IMR-90 (cell line): ENCODE data around the gene TEX38. TPM values are rescaled to one million over a fixed set of nuclear protein-coding genes. Genes with fewer than 3 reads are reported as not detected.

Source experiments
- ATAC-seq: fragments of 200-7000 bp; cut with Tn5 transposase; 2 replicates; pipeline ENCODE4 v1.9.1; 2020; ENCODE audit warnings: low read depth, mild to moderate bottlenecking, moderate library complexity
- BruUV-seq: library from RNA; stranded (reverse); fragments of 400-500 nt; replicated peaks from 2 replicates; lab custom pipeline; 2021; lab: Mats Ljungman, UMichigan
- CTCF ChIA-PET: fragments of 300-600 bp; formaldehyde crosslinking; extraction: SDS; loops from one replicate; lab custom pipeline; 2021; ENCODE audit warnings: antibody characterized with exemption; lab: Yijun Ruan, JAX
- POLR2A ChIA-PET: fragments of 300-600 bp; sonication (Branson Sonifier 250); formaldehyde crosslinking; loops from one replicate; lab custom pipeline; 2022; ENCODE audit warnings: antibody characterized with exemption; ENCODE audit not compliant: unreplicated experiment; lab: Charles Lee
- DNase-seq: peaks from one replicate; pipeline ENCODE4 v3.0.0; 2013
- H2AFZ ChIP-seq: replicated peaks from 2 replicates; pipeline ENCODE3; 2013; ENCODE audit warnings: low read length, mild to moderate bottlenecking; ENCODE audit not compliant: poor library complexity
- H2AK5ac ChIP-seq: 2 replicates; pipeline ENCODE4 v1.6.1; 2013; ENCODE audit warnings: low read depth, low read length, inconsistent platforms
- H2AK9ac ChIP-seq: replicated peaks from 2 replicates; pipeline ENCODE3; 2013; ENCODE audit warnings: mild to moderate bottlenecking, low read depth, low read length, moderate library complexity; ENCODE audit not compliant: poor library complexity
- H2BK120ac ChIP-seq: 2 replicates; pipeline ENCODE4 v1.6.1; 2013; ENCODE audit warnings: low read depth, low read length, inconsistent platforms
- H2BK15ac ChIP-seq: 3 replicates; pipeline ENCODE4 v1.6.1; 2013; ENCODE audit warnings: low read depth, low read length, inconsistent platforms
- H2BK20ac ChIP-seq: 2 replicates; pipeline ENCODE4 v1.6.1; 2013; ENCODE audit warnings: low read depth, mild to moderate bottlenecking, inconsistent platforms, low read length, moderate library complexity
- H2BK5ac ChIP-seq: 2 replicates; pipeline ENCODE4 v1.6.1; 2013; ENCODE audit warnings: mild to moderate bottlenecking, low read depth, low read length, inconsistent platforms; ENCODE audit not compliant: poor library complexity, severe bottlenecking
- H3K14ac ChIP-seq: replicated peaks from 2 replicates; pipeline ENCODE4 v1.6.1; 2013; ENCODE audit warnings: low read depth, low read length, inconsistent platforms
- H3K18ac ChIP-seq: 2 replicates; pipeline ENCODE4 v1.6.1; 2013; ENCODE audit warnings: low read depth, low read length, control low read depth
- H3K23ac ChIP-seq: 2 replicates; pipeline ENCODE4 v1.6.1; 2013; ENCODE audit warnings: low read depth, low read length, inconsistent platforms
- H3K27ac ChIP-seq: 2 replicates; pipeline ENCODE4 v1.5.1; 2013; ENCODE audit warnings: mild to moderate bottlenecking, control low read depth, low read length; ENCODE audit not compliant: insufficient read depth
- H3K27me3 ChIP-seq: 2 replicates; pipeline ENCODE4 v1.6.1; 2013; ENCODE audit warnings: low read length; ENCODE audit not compliant: control insufficient read depth, insufficient read depth
- H3K36me3 ChIP-seq: 2 replicates; pipeline ENCODE4 v1.6.1; 2013; ENCODE audit warnings: low read length, mixed read lengths; ENCODE audit not compliant: control insufficient read depth, insufficient read depth
- H3K4ac ChIP-seq: 2 replicates; pipeline ENCODE4 v1.6.1; 2013; ENCODE audit warnings: low read depth, low read length, inconsistent platforms
- H3K4me1 ChIP-seq: 2 replicates; pipeline ENCODE4 v1.6.1; 2013; ENCODE audit warnings: low read length, mixed read lengths; ENCODE audit not compliant: control insufficient read depth, insufficient read depth
- H3K4me2 ChIP-seq: 2 replicates; pipeline ENCODE4 v1.6.1; 2013; ENCODE audit warnings: low read depth, mild to moderate bottlenecking, control low read depth, low read length, moderate library complexity
- H3K4me3 ChIP-seq: 2 replicates; pipeline ENCODE4 v1.5.1; 2013; ENCODE audit warnings: low read depth, mild to moderate bottlenecking, control low read depth, low read length, moderate library complexity; ENCODE audit not compliant: insufficient read depth
- H3K56ac ChIP-seq: 2 replicates; pipeline ENCODE4 v1.6.1; 2013; ENCODE audit warnings: low read length, inconsistent platforms; ENCODE audit not compliant: insufficient read depth; ENCODE audit errors: extremely low read depth
- H3K79me1 ChIP-seq, 2 experiments: 2 replicates each; pipeline ENCODE4 v1.6.1; 2013; ENCODE audit warnings: low read length in 2 of 2, inconsistent platforms in 1 of 2, low read depth in 1 of 2
- H3K9ac ChIP-seq: 2 replicates; pipeline ENCODE4 v1.6.1; 2013; ENCODE audit warnings: low read depth, low read length, control low read depth
- H3K9me1 ChIP-seq: 2 replicates; pipeline ENCODE4 v1.6.1; 2013; ENCODE audit warnings: low read length, inconsistent platforms; ENCODE audit not compliant: insufficient read depth
- H3K9me3 ChIP-seq: 2 replicates; pipeline ENCODE4 v1.6.1; 2013; ENCODE audit warnings: low read length; ENCODE audit not compliant: control insufficient read depth, insufficient read depth
- H4K20me1 ChIP-seq: 2 replicates; pipeline ENCODE4 v1.6.1; 2013; ENCODE audit warnings: low read length, inconsistent platforms; ENCODE audit not compliant: insufficient read depth
- H4K5ac ChIP-seq: 2 replicates; pipeline ENCODE4 v1.6.1; 2013; ENCODE audit warnings: mild to moderate bottlenecking, low read depth, low read length, control low read depth
- H4K8ac ChIP-seq, 2 experiments: 2 replicates each; pipeline ENCODE4 v1.6.1; 2013; ENCODE audit warnings: low read depth in 2 of 2, low read length in 2 of 2, control low read depth in 1 of 2, inconsistent platforms in 1 of 2
- H4K91ac ChIP-seq: 2 replicates; pipeline ENCODE4 v1.6.1; 2013; ENCODE audit warnings: low read depth, low read length, inconsistent platforms; ENCODE audit not compliant: insufficient read depth
- MXI1 ChIP-seq: IDR thresholded peaks from 2 replicates; pipeline ENCODE4 v1.6.1; 2012; ENCODE audit warnings: low read depth, mild to moderate bottlenecking, low read length, moderate library complexity, borderline replicate concordance
- dilution Hi-C: fragments of 300-500 bp; cut with HindIII; formaldehyde crosslinking; loops from one replicate; pipeline ENCODE4 v1.14.3; 2018; ENCODE audit warnings: low sequenced_read_pairs; ENCODE audit not compliant: unreplicated experiment
- in situ Hi-C: fragments of 300-500 bp; cut with MboI; formaldehyde crosslinking; loops from 3 replicates; pipeline ENCODE4 v1.14.3; 2019; ENCODE audit warnings: low sequenced_read_pairs, inconsistent platforms, mixed read lengths
- intact Hi-C: fragments of 100-400 bp; cut with micrococcal nuclease; formaldehyde crosslinking; loops from 2 replicates; pipeline ENCODE4 v1.10.0; 2022
- polyA plus RNA-seq, 3 experiments: library from polyadenylated mRNA; depleted of rRNA; stranded (reverse); fragments of >200 nt; gene quantifications; 2 replicates each; pipeline ENCODE4 v1.2.3, GENCODE V29; 2012; ENCODE audit warnings: low replicate concordance in 1 of 3
- total RNA-seq: library from RNA; depleted of rRNA; stranded (reverse); fragments of >200 nt; gene quantifications from 2 replicates; pipeline ENCODE4 v1.2.3, GENCODE V29; 2012

TEX38 gene
- total and polyA plus RNA-seq, 2 of the 4 experiments (the other 2 are of a cell fraction) = not detected

DNA sequence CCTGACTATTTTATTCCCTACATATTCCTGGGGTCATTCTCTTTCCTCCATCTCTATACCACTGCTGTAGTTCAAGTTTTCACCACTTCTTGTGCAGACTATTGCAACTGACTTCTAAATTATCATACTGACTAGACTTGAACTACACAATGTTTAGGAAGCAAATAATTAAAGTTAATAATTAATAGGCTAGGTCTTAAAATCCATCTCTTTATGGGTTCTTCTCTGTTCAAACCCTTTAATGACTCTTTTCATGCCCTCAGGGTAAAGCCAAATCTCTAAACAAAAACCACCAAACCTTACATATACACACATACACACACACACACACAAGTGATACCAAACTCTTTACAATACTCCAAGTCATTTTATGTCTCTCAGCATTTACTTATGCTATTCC lies 32.7 kb upstream of the TEX38 start:
- no peak overlapping the region for H3K4me2 ChIP-seq
- no peak overlapping the region for H3K4me3 ChIP-seq
- H4K20me1 ChIP-seq = 0 out of 2 replicates have a peak, but pooled peaks cover 3% of the 10 kb centered on the region
- H3K36me3 ChIP-seq = peaks cover 17% of the 10 kb centered on the region
- H3K27ac ChIP-seq = no peak overlapping the region
- no peak for TF ChIP-seq MXI1
- no peak overlapping the region for H2AK9ac ChIP-seq
- no peak overlapping the region for H2BK15ac ChIP-seq
- no peak overlapping the region for H3K14ac ChIP-seq
- H2BK5ac ChIP-seq = no peak overlapping the region
- ChIA-PET CTCF (no interaction called here), POLR2A (no interaction called here)
- H3K9ac ChIP-seq = no peak overlapping the region
- H3K9me3 ChIP-seq = no peaks in the 10 kb centered on the region
- no peak overlapping the region for H3K18ac ChIP-seq
- no peak overlapping the region for H3K56ac ChIP-seq
- H2AK5ac ChIP-seq = no peak overlapping the region
- ATAC-seq = no peak
- H3K4me1 ChIP-seq = 0 out of 2 replicates have a peak, but pooled peaks cover 2% of the 10 kb centered on the region
- H2AFZ ChIP-seq = no peak overlapping the region
- H2BK20ac ChIP-seq = no peak overlapping the region
- H3K4ac ChIP-seq = no peak overlapping the region
- dilution Hi-C loops (no loop called here), intact Hi-C loops (no loop called here), in situ Hi-C loops (no loop called here)
- DNase-seq = no peak
- H4K91ac ChIP-seq = no peak overlapping the region
- peaks cover 3% of the 10 kb centered on the region; the same call in 1 of the 2 replicates for H3K9me1 ChIP-seq
- no peak overlapping the region for H3K23ac ChIP-seq
- no peaks in the 10 kb centered on the region for H3K27me3 ChIP-seq
- H2BK120ac ChIP-seq = no peak overlapping the region
- no TSS peak for BruUV-seq
- H3K79me1 ChIP-seq = no peaks in the 10 kb centered on the region
- no peak overlapping the region for H4K8ac ChIP-seq
- no peak overlapping the region for H4K5ac ChIP-seq
